ENCODE data around the gene CIT. TPM values are rescaled to one million over a fixed set of nuclear protein-coding genes. Genes with fewer than 3 reads are reported as not detected.

The CIT gene
- polyA plus RNA-seq, 3 donors: 0.03 TPM; not detected in 2

DNA sequence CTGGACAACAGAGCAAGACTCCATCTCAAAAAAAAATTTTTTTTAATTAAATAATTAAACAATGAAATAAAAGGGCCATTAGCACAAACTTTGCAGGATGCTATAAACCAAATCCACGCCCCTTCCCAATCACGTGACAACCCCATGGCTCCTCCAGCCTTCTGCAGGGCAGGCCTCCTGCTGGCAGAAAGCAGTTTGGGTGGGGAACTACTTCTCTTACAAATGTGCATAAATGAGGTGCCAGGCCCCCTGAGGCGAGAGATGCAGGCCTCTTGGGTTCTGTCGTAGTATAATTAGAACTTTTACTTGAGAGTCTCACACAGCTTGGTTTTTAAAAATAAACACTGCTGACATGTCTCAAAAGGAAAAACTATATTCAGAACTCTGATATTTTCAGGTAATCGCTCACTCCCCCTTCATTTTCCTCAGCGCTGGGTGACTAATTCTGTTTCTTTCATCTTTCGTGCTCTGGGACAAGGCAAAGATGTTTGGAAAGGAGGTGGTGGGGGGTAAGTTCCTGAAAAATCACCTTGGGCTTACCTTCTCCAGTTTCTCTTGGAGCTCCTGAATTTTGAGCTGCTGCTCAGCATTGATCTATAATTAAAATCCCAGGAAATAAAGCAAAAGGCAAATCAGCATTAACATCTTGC lies 101.7 kb downstream of the CIT start:
- H3K4me1 Mint-ChIP-seq: no peaks in the 10 kb centered on the region
- no peak overlapping the region for H3K27ac Mint-ChIP-seq
- DNase-seq: no peak
- Histone ChIP-seq H2AFZ (ENCODE audit: insufficient read depth, low read depth, low read length, poor library complexity, severe bottlenecking) (no peak overlapping the region), H3K9ac (ENCODE audit: insufficient read depth, low read length, poor library complexity, severe bottlenecking) (no peak overlapping the region), H3K36me3 (replicated peaks in 1 of 2; ENCODE audit: control insufficient read depth in 1 of 2, insufficient read depth in 2 of 2, low read length in 2 of 2) (peaks cover 41 to 89% of the 10 kb centered on the region in 2 donors), H3K9me3 (replicated peaks in 1 of 2; ENCODE audit: control insufficient read depth in 1 of 2, insufficient read depth in 1 of 2, low read length in 2 of 2) (no peaks in the 10 kb centered on the region), H4K20me1 (ENCODE audit: insufficient read depth, low read length) (no peaks in the 10 kb centered on the region), H3K4me1 (ENCODE audit: control insufficient read depth in 1 of 2, insufficient read depth in 2 of 2, low read length in 2 of 2) (no peaks in the 10 kb centered on the region), H3K27me3 (ENCODE audit: control insufficient read depth in 2 of 2, insufficient read depth in 2 of 2, low read length in 2 of 2) (no peaks in the 10 kb centered on the region), H3K4me2 (replicated peaks; ENCODE audit: extremely low read depth, low read length, poor library complexity, severe bottlenecking) (no peak overlapping the region), H3K79me2 (ENCODE audit: insufficient read depth, low read length) (no peaks in the 10 kb centered on the region), H3K4me3 (replicated peaks in 1 of 3; ENCODE audit: low read depth in 2 of 3, low read length in 3 of 3) (no peak overlapping the region), H3K27ac (ENCODE audit: low read depth in 1 of 2, low read length in 2 of 2) (no peak overlapping the region)
- no peak overlapping the region for H3K4me3 Mint-ChIP-seq
- intact Hi-C loops (cut with micrococcal nuclease): no loop called here
- peaks cover 61 to 87% of the 10 kb centered on the region in 2 donors for H3K36me3 Mint-ChIP-seq
- WGBS (ENCODE audit: insufficient coverage): no CpG with 5 or more reads among the region's 7 CpGs
- TF ChIP-seq, protein P1, sequence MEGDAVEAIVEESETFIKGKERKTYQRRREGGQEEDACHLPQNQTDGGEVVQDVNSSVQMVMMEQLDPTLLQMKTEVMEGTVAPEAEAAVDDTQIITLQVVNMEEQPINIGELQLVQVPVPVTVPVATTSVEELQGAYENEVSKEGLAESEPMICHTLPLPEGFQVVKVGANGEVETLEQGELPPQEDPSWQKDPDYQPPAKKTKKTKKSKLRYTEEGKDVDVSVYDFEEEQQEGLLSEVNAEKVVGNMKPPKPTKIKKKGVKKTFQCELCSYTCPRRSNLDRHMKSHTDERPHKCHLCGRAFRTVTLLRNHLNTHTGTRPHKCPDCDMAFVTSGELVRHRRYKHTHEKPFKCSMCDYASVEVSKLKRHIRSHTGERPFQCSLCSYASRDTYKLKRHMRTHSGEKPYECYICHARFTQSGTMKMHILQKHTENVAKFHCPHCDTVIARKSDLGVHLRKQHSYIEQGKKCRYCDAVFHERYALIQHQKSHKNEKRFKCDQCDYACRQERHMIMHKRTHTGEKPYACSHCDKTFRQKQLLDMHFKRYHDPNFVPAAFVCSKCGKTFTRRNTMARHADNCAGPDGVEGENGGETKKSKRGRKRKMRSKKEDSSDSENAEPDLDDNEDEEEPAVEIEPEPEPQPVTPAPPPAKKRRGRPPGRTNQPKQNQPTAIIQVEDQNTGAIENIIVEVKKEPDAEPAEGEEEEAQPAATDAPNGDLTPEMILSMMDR (IDR thresholded peaks at IDR 0.05): no peak
- no peaks in the 10 kb centered on the region for H3K9me3 Mint-ChIP-seq
- no peaks in the 10 kb centered on the region for H3K27me3 Mint-ChIP-seq (ENCODE audit: low read depth in 3 of 3)

DNA sequence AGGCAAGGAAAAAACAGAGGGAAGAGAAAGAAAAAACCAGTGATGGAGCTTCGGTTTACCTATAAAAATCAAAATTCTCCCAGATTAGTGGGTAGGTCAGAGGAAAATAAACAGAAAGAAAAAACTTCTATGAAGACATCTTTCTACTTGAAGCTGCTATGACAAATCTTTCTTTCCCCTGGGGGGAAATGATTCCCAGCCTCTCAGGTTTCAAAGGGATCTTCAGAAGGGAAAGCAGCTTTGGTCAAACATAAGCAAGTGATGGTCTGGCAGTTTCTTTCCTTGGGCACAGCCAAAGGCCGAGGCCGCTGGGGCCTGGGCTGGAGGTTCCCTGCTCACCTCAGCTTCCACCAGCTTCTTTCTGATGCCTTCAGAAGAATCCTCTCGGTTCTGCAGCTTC lies 104.7 kb downstream of the CIT start:
- Histone ChIP-seq H4K20me1 (ENCODE audit: insufficient read depth, low read length) (no peaks in the 10 kb centered on the region), H3K27ac (ENCODE audit: low read depth in 1 of 2, low read length in 2 of 2) (no peak overlapping the region), H3K4me2 (replicated peaks; ENCODE audit: extremely low read depth, low read length, poor library complexity, severe bottlenecking) (no peak overlapping the region), H3K36me3 (replicated peaks in 1 of 2; ENCODE audit: control insufficient read depth in 1 of 2, insufficient read depth in 2 of 2, low read length in 2 of 2) (peaks cover 59 to 96% of the 10 kb centered on the region in 2 donors), H3K27me3 (ENCODE audit: control insufficient read depth in 2 of 2, insufficient read depth in 2 of 2, low read length in 2 of 2) (no peaks in the 10 kb centered on the region), H3K4me3 (replicated peaks in 1 of 3; ENCODE audit: low read depth in 2 of 3, low read length in 3 of 3) (no peak overlapping the region), H3K9me3 (replicated peaks in 1 of 2; ENCODE audit: control insufficient read depth in 1 of 2, insufficient read depth in 1 of 2, low read length in 2 of 2) (no peaks in the 10 kb centered on the region), H3K4me1 (ENCODE audit: control insufficient read depth in 1 of 2, insufficient read depth in 2 of 2, low read length in 2 of 2) (no peaks in the 10 kb centered on the region), H3K9ac (ENCODE audit: insufficient read depth, low read length, poor library complexity, severe bottlenecking) (no peak overlapping the region), H3K79me2 (ENCODE audit: insufficient read depth, low read length) (no peaks in the 10 kb centered on the region), H2AFZ (ENCODE audit: insufficient read depth, low read depth, low read length, poor library complexity, severe bottlenecking) (no peak overlapping the region)
- Mint-ChIP-seq H3K27ac (no peak overlapping the region), H3K36me3 (peaks cover 59 to 87% of the 10 kb centered on the region in 2 donors), H3K4me1 (no peaks in the 10 kb centered on the region), H3K9me3 (no peaks in the 10 kb centered on the region), H3K4me3 (no peak overlapping the region), H3K27me3 (ENCODE audit: low read depth in 3 of 3) (no peaks in the 10 kb centered on the region)
- intact Hi-C loops (cut with micrococcal nuclease): no loop called here
- WGBS (ENCODE audit: insufficient coverage): no CpG with 5 or more reads among the region's 4 CpGs
- no peak for DNase-seq
- TF ChIP-seq, protein P1 (IDR thresholded peaks at IDR 0.05): no peak
